ENCODE data around the gene SLC46A3. TPM values are rescaled to one million over a fixed set of nuclear protein-coding genes. Genes with fewer than 3 reads are reported as not detected.

The SLC46A3 gene
- polyA plus RNA-seq (2012; ENCODE audit: insufficient read depth, insufficient read length, low read depth), result 0.71 TPM

GRCh38 chr13:28718543-28719226 is at the start of gene SLC46A3:
SLC46A3 (minus strand) TSS chr13:28718970; CDS start chr13:28717998, 972 bp downstream.
- H3K4me1 ChIP-seq, result no peaks in the 10 kb centered on the region
- TF ChIP-seq CTCF (IDR thresholded peaks at IDR 0.05; ENCODE audit: low read depth, low read length), result no peak
- no peaks in the 10 kb centered on the region for H3K27me3 ChIP-seq
- peak; percentile 98 for DNase-seq
- no peaks in the 10 kb centered on the region for H3K9me3 ChIP-seq
- H3K4me3 ChIP-seq (ENCODE audit: low read depth, low read length), result peak within 1 kb of the TSS; percentile 72
- H3K36me3 ChIP-seq, result no peaks in the 10 kb centered on the region

- Histone ChIP-seq H3K4me1 (no peaks in the 10 kb centered on the region), H3K27me3 (no peaks in the 10 kb centered on the region; the same call in 1 of the 2 replicates), H3K4me3 (ENCODE audit: low read depth, low read length) (no peak overlapping the region), H3K36me3 (no peaks in the 10 kb centered on the region), H3K9me3 (peaks cover 2% of the 10 kb centered on the region; the same call in 1 of the 2 replicates)
- TF ChIP-seq CTCF (IDR thresholded peaks at IDR 0.05; ENCODE audit: low read depth, low read length), result no peak
- DNase-seq, result no peak
Observed at GRCh38 chr13:28763887-28764286, 45.1 kb upstream of the SLC46A3 start.

- Histone ChIP-seq H3K4me1 (no peaks in the 10 kb centered on the region), H3K9me3 (peaks cover 2% of the 10 kb centered on the region; the same call in 1 of the 2 replicates), H3K4me3 (ENCODE audit: low read depth, low read length) (no peak overlapping the region), H3K36me3 (no peaks in the 10 kb centered on the region), H3K27me3 (no peaks in the 10 kb centered on the region)
- TF ChIP-seq CTCF (IDR thresholded peaks at IDR 0.05; ENCODE audit: low read depth, low read length), result no peak
- DNase-seq, result no peak
Observed at GRCh38 chr13:28761586-28761985, 42.8 kb upstream of the SLC46A3 start.

- no peaks in the 10 kb centered on the region; the same call in 1 of the 2 replicates for H3K4me1 ChIP-seq
- H3K36me3 ChIP-seq, result no peaks in the 10 kb centered on the region
- no peak for TF ChIP-seq CTCF (IDR thresholded peaks at IDR 0.05; ENCODE audit: low read depth, low read length)
- no peaks in the 10 kb centered on the region for H3K27me3 ChIP-seq
- no peak overlapping the region for H3K4me3 ChIP-seq (ENCODE audit: low read depth, low read length)
- H3K9me3 ChIP-seq, result 0 out of 2 replicates have a peak, but pooled peaks cover 2% of the 10 kb centered on the region
- DNase-seq, result no peak
Observed at GRCh38 chr13:28755546-28755870, 36.7 kb upstream of the SLC46A3 start.

- no peaks in the 10 kb centered on the region for H3K9me3 ChIP-seq
- H3K4me1 ChIP-seq, result no peaks in the 10 kb centered on the region; the same call in 1 of the 2 replicates
- H3K4me3 ChIP-seq (ENCODE audit: low read depth, low read length), result peak overlapping the region; percentile 12; the same call in 1 of the 2 replicates
- H3K27me3 ChIP-seq, result no peaks in the 10 kb centered on the region
- H3K36me3 ChIP-seq, result no peaks in the 10 kb centered on the region
- DNase-seq, result no peak
- TF ChIP-seq CTCF (IDR thresholded peaks at IDR 0.05; ENCODE audit: low read depth, low read length), result peak; percentile 15; the same call in 1 of the 2 replicates
Observed at GRCh38 chr13:28754698-28755545, 36.2 kb upstream of the SLC46A3 start.
